Suppressor macrophage (primary cell): ENCODE results near the gene UQCC3.
"Not testable (repeated sequence)": the region's sequence is repeated elsewhere in the genome, so short reads cannot be mapped to it uniquely, and the experiment has no call there.

Experiments used
- DNase-seq, 4 experiments: peaks; one replicate each; pipeline ENCODE4 v3.0.0-alpha.2; 2020 to 2022
- total RNA-seq, 17 experiments: gene quantifications; one replicate each; lab custom pipeline; 2026; ENCODE audit warnings: mixed read lengths in 6 of 17, inconsistent platforms in 3 of 17; lab: John Stamatoyannopoulos, UW

Gene UQCC3, protein sequence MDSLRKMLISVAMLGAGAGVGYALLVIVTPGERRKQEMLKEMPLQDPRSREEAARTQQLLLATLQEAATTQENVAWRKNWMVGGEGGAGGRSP
- total RNA-seq, result 1.4 to 10.4 (median 4.9) reads per million in 17 experiments

DNA sequence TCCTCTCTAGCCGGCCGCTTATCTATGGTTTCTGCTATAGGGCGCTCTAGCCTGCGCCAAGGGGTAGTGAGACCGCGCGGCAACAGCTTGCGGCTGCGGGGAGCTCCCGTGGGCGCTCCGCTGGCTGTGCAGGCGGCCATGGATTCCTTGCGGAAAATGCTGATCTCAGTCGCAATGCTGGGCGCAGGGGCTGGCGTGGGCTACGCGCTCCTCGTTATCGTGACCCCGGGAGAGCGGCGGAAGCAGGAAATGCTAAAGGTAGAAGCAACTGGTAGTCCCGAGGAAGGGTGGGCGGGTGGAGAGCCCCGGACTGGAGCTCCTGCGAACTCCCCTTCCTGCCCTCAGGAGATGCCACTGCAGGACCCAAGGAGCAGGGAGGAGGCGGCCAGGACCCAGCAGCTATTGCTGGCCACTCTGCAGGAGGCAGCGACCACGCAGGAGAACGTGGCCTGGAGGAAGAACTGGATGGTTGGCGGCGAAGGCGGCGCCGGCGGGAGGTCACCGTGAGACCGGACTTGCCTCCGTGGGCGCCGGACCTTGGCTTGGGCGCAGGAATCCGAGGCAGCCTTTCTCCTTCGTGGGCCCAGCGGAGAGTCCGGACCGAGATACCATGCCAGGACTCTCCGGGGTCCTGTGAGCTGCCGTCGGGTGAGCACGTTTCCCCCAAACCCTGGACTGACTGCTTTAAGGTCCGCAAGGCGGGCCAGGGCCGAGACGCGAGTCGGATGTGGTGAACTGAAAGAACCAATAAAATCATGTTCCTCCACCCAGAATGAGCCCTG, at the start of gene UQCC3, which contains the start of gene LBHD1:
UQCC3 (plus strand) TSS at position 66 of the 782 bp plus-strand sequence; CDS start at position 139, 73 bp downstream.
LBHD1 (minus strand) TSS at position 660 of the 782 bp plus-strand sequence. CDS start 2,236 bp downstream, outside the sequence.
- DNase-seq, result peak; percentile 81 to 91 (median 86)

DNA sequence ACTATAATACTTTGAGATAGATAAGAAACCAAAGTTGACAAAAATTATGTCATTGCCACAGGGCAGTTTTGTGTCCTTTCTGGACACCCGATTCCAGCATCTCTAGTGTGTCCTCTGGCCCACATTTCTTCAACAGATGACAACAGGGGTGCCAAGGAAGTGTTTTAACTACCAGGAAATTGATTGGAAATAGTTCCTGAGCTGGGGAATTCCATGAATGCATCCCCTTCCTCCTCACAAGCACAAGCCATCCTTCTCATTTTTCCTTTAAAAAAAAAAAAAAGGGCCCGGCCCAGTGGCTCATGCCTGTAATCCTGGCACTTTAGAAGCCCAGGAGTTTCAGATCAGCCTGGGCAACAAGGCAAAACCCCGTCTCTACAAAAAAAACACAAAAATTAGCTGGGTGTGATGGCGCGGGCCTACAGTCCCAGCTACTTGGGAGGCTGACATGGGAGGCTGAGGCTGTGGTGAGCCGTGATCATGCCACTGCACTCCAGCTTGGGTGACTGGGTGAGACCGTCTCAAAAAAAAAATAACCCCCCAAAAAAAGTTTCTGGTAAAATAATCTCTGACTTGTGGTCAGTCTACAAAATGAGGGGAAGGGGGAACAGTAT, 48.9 kb upstream of the UQCC3 start:
- DNase-seq, result no peak

DNA sequence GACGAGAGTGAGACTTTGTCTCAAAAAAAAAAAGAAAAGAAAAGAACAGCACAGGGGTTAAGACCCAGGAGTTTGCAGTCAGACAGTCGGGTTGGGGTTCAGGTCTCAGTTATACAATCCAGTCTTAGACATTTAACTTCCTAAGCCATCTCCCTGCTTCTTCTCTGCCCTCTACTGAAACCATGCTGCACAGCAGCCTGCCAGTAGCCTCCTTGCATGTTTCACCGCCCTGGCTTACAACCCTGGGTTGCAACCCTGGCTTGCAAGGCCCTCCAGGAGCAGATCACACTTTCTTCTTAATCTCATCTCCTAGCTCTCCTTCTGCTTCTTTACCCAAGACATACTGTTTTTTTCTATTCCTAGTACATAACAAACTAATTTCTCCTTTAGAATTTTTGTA, 43.8 kb upstream of the UQCC3 start:
- DNase-seq, result peak in 1 of 4 experiments; percentile 27

DNA sequence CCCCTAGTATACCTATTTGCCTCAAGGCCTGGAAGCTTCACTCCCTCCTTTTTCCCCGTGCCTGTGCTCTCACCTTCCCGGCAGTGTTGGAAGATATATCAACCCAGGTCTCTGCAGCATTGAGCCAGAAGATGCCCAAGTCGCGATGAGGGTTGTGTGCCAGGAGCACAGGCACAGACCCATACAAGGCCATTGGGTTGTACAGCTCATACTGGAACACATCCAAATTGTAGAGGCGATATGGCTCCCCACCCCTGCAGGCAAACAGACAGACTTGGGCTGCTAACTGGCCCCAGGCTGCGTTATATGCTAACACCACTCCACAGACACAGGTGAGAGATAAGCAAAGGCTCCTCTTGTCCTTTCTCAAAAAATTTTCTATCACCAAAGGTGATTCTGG, 39.0 kb upstream of the UQCC3 start:
- no peak for DNase-seq

DNA sequence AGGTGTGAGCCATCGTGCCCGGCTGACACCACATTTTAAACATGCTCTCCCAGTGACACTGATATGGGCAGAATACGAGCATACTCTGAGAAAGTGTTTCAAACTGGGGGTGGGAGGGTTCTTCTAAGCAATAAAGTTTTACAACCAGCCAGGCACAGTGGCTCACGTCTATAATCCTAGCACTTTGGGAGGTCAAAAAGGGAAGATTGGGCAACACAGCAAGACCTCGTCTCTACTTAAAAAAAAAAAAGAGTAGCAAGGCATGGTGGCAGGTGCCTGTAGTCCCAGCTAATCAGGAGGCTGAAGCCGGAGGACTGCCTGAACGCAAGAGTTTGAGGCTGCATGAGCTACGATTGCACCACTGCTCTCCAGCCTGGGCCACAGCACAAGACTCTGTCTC, 27.3 kb upstream of the UQCC3 start:
- no peak for DNase-seq

DNA sequence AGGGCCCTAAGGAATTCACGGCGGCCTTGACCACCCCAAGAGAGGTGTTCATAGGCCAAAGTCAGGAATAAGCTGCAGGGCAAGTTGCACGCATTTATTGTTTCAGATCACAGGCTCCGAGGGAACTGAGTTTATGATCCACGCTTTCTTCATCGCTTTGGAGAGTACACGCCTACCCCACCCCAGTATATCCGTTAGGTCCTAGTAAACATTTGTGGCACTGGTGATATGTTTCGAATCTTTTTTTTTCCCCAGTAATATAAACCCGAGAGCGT, 25.9 kb upstream of the UQCC3 start:
- no peak for DNase-seq

DNA sequence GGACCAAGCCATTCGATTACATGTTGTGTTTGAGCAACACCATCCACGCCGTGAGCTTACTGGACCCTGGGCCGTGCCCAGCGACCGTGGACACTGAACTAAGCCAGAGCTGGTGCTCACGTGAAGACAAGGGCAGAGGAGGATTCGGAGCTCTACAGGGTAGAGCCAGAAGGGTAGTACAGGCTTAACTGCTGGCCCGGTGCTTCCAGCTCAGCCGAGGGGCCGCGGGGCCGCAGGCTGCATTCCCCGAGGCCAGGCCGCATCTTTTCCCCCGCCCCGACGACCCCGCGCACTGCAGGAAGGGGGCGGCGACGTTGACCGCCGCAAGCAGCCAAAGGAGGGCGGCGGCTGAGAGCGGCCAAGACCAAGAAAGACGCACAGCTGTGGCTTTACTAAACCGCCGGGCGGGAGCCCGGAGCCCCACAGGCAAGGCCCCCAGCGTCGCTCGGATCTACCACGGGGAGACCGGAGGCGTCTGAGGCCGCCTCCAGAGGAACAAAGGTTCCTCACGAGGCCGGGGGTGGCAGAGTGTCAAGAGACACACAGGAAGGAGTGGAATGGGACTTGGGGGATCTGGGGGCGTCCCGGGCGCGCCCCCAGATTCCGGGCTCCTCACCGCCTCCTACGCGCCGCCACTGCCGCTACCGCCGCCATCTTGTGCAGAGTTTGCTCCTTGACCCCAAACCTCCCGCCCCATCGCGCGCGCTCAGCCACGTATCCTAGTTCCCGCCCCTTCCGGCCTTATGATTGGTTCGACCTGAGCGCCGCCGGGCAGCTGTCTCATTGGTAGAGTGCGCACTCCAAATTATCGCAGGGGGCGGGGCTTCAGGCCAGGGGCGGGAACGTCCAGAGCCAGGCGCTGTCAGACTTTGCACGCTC, 25.3 kb upstream of the UQCC3 start, which contains the start of gene GANAB:
GANAB (minus strand) TSS at position 668 of the 879 bp plus-strand sequence; CDS start at position 654, 14 bp downstream.
- peak; percentile 99 to 100 (median 99) for DNase-seq

DNA sequence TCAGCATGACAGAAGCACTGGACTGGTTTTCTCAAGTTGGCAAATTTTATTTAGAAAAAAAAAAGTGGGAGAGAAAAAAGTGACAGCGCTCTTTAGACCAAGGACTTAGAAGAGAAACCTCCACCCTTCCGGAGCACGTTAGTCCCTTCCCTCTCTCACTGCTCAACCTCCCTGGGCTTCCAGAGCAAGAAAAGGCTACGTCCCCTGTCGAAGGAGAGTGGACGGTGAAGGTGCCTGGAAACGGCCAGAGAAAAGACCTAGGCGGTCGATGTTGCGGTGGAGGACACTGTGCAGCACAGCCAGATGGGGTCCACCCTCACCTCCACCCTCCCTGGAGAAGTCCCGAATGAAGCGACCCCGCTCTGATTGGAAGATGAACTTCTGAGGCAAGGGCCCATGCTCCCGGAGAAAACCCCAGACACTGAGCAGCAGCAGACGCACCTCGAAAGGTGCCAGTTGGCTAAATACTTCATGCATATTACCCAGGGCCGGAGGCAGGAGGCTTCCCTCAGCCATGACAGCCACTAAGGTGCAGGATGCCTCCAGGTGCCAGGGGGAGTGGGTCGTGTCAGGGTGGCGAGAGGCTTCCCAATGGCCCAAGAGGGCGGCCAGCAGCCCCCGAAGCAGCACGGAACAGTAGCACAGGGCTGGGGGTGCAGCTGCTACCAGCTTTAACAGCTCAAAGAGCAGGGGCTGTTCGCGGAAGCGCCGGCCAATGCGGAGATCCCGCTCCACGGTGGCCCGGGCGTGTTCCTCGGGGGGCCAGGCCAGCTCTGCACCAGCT, 24.5 kb upstream of the UQCC3 start:
- no peak for DNase-seq

DNA sequence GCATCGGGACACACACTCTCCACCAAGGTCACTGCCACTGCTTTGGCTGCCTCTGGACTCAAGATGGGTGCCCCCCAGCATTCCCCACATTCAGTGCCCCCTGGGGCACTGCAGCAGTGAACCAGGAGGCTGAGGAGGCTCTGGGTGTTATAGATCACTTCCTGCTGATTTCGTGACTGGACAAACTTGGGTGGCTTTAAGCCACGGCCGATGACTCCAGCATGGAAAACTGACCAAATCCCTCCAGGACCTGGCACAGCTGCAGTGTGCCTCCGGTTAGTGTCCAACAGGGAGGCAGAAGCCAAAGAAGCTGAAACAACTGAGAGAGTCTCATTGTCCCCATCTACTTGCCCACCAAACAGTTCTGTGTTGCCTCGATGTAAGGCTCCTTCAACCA, 23.9 kb upstream of the UQCC3 start:
- no peak for DNase-seq

DNA sequence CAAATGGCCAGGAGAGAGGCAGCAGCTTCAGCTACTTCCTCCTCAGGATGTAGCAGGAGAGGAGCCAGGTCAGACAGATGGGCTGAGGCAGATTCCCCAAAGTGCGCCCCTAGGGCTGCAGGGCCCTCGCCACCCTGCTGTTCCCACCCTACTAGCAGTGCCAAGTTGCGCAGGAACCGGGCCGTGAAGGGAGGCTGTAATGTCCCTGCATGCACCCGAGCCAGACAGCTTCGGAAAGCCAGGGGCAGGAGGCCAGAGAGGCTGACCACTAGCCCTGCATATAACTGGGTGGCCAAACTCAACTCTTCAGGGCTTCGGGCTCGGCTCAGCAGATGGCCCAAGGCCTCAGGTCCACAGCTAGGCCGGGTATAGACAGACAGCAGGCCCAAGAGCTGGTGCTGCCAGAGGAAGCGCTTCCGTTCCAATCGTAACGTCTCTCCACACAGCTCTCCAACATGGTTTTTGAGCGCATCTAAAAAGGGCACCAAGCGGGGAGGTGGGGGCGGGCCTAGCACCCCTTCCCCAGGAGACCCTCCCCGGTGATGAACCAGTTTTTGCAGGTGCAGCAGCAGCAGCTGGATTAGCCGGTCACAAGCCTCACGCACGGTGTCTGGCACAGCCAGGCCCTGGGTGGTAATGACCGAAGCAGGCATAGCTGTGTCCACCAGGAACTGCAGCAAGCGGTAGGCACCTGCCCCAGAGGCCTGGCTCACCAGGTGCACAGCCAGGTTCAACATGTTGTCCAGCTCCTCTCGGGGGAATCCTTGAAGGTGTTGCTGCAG, 23.1 kb upstream of the UQCC3 start:
- no peak for DNase-seq

DNA sequence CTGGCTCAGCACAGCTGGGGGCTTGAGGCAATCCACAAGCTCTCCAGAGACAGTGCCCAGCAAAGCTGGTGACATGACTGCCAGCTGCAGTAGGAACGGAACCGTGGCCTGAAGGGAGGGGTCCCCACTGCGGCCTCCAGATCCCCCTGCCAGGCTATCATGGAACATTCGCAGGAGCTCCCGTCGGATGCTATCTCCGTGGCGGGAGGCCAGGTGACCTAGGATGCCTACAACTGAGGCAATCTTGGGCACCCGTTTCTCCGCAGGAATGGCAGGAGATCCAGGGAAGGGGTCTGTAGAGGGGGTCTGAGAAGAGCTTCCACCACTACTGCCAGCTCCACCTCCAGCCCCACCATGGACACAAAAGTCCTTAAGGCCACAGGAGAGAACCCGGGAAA, 22.5 kb upstream of the UQCC3 start:
- DNase-seq, result no peak

DNA sequence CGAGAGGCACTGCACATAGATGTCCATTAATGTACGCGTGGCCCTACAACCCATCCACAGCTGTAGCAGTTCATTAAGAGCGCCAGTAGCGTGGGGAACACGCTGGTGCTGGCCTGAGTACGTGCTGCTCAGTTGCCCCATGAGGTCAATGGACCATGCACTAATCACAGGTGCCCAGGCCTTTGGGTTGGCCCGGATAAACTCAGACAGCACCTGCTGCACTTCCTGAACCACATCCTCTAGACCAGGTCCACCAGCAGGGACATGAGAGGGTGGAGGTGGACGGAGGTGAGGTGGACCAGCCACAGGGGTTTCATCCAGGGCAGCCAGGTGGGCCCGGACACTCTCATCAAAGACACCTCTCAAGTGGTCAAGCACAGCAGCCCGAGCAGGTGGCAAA, 22.0 kb upstream of the UQCC3 start:
- DNase-seq, result no peak

DNA sequence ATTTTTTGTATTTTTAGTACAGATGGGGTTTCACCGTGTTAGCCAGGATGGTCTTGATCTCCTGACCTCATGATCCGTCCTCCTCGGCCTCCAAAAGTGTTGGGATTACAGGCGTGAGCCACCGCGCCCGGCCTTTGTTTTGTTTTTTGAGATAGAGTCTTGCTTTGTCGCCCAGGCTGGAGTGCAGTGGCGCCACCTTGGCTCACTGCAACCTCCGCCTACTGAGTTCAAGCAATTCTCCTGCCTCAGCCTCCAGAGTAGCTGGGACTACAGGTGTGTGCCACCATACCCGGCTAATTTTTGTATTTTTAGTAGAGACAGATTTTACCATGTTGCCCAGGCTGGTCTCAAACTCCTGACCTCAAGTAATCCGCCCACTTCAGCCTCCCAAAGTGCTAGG, 21.2 kb upstream of the UQCC3 start:
- not testable (repeated sequence) for DNase-seq

DNA sequence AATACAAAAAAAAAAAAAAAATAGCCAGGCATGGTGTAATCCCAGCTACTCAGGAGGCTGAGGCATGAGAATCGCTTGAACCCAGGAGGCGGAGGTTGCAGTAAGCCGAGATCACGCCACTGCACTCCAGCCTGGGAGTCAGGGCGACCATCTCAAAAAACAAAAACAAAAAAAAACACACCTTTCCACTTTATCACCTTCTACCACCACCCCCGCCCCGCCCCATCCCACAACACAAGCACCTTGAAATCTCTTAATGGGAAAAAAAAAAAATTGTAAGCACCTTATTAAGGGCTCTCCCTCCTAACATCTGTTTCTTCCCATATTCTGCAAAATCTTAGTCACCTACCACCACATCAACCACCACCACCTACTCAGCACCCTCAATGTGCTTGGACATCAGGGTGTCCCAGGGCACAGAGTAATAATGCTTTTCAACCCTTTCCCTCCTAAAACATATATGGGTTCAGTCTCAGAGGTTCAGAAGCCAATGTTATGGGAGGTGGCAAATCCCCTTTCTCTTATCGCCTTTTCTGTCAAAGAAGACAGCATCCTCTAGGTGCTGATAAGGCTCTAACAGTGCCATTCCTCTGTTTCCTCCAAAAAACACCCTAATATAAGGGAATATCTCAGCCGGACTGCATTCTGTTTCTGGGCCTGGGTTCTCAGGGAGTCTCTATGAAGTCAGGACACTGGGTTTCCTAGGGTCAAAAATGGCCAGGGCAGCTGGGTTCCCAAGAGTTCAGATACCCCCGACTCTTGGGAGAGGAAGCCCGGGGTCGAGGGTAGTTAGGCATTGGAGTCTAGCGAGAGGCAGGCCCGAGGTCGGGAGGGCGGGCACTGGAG, 19.1 kb upstream of the UQCC3 start:
- no peak for DNase-seq

DNA sequence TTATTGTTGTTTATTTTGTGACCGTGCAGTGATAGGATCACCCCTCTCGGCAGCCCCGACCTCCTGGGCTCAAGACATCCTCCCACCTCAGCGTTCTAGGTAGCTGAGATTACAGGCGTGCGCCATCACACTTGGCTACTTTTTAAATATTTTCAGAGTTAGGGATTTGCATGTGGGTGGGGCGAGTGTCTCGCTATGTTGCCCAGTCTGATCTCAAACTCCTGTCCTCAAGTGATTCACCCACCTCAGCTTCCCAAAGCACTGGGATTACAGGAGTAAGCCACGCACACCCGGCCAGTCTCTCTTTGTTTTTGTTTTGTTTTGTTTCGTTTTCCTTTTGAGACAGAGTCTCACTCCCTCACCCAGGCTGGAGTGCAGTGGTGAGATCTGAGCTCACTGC, 17.2 kb upstream of the UQCC3 start:
- DNase-seq, result no peak

DNA sequence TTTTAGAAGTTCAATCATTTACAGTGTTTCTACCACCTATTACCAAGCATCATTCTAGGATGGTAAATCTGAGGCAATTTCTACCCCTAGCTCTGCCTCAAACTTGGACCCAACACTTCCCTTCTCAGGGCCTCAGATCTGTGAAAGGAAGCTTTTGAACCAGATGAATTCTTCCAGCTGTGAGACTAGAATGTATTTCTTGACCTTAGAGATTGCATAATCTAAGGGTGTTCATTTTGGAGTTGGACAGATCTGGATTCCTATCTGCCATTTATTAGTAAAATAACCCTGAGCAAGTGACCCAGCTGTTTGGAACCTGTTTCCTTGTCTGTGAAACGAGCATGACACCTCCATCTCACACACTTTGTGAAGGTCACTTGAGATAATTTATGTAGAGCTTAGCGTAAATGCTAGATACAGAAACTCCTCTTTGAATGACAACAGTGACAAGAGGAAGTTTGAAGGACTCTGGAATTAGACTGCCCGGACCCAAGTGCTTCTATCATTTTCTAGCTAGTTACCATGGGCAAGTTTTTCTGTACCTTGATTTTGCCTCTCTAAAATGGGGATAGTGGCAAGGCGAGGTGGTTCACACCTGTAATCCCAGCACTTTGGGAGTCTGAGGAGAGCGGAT, 14.6 kb upstream of the UQCC3 start:
- DNase-seq, result no peak

DNA sequence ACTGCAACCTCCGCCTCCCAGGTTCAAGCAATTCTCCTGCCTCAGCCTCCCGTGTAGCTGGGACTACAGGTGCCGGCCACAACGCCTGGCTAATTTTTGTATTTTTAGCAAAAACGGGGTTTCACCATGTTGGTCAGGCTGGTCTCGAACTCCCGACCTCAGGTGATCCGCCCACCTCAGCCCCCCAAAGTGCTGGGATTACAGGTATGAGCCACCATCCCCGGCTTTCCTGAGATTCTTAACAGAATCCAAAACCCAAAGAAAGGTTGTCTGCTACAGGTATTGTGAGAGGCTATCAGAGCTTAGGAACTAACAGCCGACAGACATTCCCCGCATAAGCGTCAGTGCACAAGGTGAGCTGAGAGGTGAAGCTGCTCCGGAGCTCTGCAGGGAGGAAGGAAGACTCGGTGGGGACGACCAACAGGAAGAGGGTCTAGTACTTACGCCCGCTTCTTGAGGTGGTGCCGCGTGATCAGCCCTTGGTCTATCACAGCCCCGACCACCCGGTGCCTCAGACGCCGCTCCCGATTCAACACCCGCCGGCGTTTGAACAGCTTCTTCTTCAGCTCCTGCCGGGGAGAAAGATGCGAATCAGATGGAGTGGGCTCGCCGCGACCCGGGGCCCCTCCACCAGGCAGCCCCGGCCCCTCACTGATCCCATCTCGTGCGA, 6.9 kb upstream of the UQCC3 start:
- peak in 1 of 4 experiments; percentile 52 for DNase-seq

DNA sequence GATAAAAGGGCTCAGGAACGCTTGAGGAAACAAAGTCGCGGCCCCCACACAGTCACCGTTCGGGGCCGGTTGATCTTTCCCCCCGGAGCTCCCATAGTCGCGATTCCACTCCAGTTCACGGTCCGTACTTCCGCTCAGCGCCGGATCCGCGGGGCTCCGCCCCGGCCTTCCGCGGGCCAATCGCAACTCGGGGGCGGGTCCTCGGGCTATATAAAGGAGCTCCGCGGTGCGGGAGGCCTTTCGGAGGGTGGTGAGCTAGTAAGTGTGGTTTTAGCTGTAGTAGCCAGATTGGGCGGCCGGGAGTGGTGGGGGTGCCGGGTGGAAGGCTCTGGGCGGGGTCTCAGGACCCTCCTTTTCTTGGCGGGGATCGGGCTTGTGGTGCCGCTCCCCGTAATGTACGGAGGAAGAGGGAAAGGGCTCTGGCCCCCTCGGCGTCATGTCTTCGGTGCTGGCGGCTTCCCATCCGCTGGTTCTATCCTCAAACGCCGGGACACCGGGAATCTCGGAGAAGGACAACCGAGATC, 6.3 kb upstream of the UQCC3 start, which contains the start of the genes C11orf98 and CSKMT:
C11orf98 (minus strand) TSS at position 136 of the 524 bp plus-strand sequence; CDS start at position 95, 41 bp downstream.
CSKMT (plus strand) TSS at position 238 of the 524 bp plus-strand sequence. CDS start 568 bp downstream, outside the sequence.
- peak; percentile 95 to 98 (median 96) for DNase-seq
